ENCODE data around the gene KLHL6.

Gene KLHL6

DNA sequence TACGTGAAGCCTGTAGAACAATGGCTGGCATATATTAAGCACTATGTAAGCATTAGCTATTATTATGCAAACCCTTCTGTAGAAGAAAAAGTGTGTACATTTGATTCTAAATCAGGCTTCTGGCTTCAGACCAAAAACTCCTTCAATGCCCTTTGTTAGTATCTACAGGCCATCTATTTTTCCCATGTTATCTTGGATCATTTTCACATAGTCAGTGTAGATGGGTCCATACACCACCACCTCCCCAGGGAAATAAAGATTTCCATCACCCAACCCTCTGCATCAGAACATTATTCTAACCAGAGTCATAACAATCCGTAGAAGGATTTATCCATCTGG, 8.0 kb upstream of the KLHL6 start:
- no peak for DNase-seq

DNA sequence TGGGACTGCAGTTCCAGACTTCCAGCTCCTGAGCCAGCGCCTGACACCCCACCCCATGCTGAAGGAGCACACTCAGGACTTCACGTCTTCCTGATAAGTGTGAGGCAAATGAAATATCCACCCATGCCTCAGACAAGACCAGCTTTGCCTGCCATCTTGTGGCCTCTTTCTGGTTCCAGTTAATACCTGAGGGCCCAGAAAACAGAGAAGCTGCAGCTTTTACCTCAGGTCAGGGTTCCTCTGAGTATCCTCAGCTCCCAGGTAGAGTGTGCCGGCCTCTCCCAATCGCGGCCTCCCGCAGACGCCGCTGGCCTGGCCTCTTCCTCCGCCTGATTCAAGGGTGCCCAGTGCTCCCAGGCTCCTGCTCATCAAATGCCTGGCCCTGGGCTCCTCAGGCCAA, 5.1 kb upstream of the KLHL6 start:
- peak; percentile 28 to 36 for DNase-seq

DNA sequence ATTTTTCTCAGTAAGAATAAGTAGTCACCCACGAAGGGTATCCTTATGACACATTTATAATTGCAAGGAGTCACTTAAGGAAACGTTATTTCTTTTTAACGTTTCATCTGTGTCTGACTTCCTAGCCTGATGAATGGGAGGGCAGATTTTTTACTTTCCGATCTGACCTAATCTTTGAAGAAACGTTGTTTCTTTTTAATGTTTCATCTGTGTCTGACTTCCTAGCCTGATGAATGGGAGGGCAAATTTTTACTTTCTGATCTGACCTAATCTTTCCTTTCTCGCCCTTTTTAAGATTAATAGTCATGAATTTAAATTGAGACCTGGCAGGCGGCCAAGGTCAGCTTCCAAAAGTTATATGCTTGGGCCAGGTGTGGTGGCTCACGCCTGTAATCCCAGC, 3.0 kb upstream of the KLHL6 start:
- no peak for DNase-seq

DNA sequence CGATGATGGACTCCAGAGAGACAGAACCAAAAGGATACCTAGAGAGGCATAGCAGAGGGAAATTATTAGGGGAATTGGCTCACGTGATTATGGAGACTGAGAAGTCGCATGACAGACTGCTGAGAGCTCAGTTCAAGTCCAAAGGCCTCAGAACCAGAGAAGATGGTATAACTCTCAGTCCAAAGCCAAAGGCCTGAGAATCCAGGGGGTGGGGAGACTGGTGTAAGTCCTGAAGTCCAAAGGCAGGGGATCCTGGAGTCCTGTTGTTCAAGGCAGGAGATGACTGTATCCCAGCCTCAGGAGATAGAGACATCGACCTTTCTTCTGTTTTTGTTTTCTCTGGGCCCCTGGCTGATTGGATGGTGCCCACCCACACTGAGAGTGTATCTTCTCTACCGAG, 1.2 kb upstream of the KLHL6 start:
- DNase-seq = no peak

DNA sequence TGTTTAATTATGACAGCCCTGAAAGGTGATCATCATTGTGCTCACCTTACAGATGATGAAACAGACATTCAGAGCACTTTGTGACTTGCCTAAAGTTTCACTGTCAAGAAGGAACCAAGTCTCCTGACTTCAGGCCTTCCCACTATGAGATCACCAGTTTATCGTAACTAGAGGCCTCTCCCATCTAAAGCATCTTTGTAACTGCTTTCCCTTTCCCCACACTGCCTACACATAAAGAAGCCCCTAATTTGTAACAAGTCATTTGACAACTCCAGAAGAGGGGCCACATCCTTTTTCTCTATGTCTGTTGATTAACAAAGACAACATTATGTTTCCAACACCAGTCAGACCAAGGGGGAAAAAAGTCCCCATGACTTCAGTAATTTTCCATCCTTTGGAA, 1.1 kb downstream of the KLHL6 start:
- DNase-seq = peak in 1 of 2 donors; percentile 32

DNA sequence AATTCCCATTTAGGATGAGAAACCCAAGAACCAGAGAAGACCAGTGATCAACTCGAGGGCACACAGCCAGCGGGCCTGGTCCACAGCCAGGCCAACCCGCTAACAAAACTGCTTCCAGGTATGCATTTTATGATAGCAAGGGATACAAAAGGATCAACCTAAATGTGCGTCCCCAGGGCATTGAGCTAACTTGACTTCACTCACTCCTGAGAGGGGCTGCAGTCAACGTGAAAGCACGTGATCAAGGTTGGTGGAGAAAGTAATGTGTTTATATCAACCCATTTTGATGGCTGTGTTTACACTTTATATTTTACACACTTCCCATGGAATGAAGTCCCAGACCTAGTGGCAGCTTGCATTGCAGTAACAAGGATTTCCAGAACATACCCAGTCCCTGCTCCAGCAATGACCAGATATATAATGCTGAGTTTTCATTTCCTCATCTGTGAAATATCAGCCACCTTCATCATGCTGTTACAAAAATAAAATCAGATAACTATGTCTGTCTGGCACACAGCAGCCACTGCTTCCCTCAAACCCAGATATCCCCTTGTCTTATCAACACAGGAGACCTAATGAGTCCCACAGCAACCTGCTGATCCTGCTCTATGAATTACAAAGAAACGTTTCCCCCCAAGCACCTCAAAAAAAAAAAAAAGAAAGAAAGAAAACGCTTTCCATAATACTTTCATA, 2.0 kb downstream of the KLHL6 start:
- no peak for DNase-seq

DNA sequence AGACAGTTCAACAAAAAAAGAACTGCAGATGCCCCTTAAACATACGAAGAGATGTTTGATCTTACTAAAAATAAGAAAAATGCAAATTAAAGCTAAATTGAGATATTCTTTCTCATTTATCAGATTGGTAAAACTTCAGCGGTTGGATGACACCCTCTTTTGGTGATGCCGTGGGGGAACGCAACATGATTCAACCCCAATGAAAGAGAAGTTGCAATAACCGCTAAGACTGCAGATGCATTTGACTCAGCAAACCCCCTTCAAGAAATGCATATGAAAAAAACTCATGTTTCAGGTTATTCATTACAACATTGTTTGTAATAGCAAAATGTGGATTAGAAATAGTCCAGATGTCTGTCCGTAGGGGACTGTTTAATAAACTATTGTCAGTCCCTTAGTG, 3.6 kb downstream of the KLHL6 start:
- no peak for DNase-seq

DNA sequence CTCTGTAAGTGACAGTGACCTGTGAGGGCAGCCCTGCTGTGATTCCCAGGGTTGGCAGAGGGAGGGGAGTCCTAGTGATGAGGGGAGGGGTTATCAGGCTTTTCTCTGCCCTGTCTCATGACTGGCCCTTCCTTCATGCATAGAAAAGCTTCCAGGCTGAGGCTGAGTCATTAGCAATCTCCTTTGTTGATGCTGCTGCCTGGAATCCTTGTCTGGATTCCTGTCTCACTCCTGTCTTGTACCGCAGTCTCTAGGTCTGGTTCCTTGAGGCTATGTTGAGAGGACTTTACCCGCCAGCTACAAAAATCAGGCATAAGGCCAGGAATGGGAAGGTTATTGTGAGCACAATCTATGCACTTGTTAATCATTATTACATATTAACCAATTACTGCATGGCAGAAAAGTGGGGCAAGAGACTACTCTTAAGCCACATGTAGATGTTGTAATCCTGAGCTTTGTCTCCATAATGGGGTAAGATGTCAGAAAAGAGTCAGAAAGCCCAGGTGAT, 7.2 kb downstream of the KLHL6 start:
- no peak for DNase-seq

DNA sequence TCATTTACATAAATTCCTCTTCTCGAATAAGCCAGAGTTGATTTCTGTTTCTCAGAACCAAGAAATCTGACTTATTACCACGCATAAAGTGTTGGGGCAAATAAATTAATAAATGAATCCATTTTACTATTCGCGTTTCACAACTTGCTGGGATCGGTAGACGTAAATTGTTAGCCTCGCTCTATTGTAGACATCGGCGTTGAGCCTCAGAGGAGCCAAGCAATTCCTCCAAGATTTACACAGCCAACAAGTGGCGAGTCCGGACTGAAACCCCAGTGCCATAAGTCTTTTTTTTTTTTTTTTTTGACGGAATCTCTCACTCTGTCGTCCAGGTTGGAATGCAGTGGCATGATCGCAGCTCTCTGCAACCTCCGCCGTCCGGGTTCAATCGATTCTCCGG, 8.9 kb downstream of the KLHL6 start:
- DNase-seq = no peak

DNA sequence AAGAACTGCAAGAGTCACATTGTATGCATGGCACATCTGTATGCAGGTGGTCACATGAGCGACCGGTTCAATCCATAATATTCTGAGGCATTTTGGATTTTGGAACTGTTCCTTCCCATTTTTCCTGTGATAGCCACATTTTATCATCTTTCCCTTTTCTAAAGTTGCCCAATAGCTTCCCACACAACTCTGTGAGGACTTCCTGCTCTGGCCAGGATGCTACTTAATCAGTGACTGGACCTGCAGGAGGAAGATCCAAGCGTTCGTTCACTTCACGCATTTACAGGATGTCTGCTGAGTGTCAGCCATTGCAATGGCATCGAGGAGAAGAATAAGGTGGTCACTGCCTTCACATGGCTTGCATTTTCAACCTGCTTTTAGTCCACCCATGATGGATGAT, 9.8 kb downstream of the KLHL6 start:
- no peak for DNase-seq

DNA sequence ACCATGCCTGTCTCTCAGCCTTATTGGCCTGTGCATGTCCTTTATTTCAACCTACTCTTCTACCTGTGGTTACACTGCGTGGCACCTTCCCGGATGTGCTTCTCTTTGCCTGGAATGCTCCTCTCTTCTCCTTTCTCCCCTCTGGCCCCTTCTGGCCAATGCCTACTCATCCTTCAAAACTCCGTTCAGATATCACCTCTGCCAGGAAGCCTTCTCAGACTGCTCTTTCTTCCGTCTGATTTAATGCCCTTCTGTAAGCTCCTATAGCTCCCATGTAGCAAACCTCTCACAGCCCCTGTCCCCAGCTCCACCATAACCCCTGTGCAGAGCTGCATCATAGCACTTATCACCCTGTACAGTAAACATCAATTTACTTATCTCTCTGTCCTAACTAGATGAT, 13.2 kb downstream of the KLHL6 start:
- no peak for DNase-seq

DNA sequence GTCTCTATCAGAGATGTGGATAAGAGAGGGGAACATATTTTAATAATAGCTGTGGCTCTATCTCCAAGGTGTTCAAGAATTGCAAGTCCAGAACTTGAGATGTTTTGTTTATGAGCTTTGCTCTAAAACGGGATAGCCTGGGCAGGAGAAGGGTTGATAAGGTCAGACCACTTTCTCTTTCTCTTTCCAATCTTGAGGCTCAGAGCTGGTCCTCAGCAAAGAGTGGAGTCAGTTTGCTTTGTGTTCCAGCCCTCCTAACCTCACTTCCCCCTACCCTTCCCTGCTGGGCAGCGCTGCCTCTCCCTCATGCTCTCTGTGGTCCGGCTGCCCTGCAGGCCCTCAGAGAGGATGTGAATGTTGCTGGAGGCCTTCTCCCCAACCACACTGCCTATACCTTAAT, 13.8 kb downstream of the KLHL6 start:
- DNase-seq = no peak

DNA sequence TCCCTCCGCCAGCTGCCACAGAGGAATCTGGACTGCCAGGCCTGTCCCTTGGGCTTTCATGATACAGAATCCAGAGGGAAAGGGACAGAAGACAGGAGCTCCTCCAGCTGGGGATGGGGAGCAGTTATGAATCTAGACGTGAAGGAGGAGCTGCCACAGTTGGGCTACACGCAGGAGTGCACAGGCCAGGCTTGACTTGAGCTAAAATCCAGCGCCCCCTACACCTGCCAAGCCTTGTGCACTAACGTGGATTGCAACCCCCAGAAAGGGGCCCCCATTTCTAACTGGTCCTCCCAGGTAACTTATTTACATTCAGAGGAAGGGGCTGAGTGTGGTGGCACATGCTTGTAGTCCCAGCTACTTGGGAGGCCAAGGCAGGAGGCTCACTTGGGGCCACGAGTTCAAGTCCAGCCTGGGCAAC, 14.3 kb downstream of the KLHL6 start:
- no peak for DNase-seq

DNA sequence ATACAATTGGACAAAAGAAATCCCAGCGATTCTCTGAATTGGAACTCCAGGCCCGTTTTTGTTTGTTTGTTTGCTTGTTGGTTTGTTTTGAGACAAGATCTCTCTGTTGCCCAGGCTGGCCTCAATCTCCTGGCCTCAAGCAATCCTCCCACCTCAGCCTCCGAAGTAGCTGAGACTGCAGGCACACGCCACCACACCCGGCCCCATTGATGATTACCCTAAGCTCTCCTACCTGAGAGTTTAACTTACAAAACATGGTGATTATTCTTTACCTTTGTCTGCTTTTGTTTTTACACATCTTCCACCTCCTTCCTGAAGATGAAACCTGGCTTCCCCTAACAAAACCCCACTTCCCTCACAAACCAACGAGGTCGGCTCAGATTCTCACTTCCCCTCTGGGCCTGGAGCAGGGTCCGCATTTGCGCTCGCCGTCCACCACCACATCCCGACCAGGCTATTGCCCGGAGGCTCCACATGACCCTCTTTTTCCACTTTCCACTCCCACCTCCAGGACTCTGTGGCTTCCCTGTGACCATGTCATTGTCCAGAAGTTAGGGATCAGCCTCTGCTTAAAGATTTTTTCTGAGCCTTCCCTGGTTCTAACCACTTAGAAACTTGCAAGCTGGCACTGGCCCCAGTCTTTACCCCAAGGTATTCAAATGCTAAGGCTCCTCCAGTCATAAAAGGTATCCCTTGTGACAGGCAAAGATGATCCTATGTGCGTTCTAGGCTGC, 14.8 kb downstream of the KLHL6 start:
- no peak for DNase-seq

DNA sequence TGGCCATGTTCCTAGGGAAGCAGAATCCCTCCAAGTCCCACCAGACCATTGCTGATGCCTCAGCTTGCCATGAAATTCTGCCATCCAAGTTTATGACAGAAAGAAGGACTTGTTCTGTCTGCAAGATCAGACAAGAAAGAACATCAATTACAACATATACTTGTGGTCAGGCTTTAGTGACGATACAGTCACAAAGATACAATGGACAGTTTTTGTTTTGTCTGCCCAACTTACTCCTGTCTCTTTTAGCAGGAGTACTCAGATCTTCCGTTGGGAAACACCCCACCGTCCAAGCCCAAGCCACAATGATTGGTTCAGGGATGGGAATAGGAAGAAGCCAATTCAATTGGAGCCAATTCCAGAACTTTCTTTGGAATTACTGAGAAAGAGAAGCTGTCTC, 15.7 kb downstream of the KLHL6 start:
- no peak for DNase-seq

DNA sequence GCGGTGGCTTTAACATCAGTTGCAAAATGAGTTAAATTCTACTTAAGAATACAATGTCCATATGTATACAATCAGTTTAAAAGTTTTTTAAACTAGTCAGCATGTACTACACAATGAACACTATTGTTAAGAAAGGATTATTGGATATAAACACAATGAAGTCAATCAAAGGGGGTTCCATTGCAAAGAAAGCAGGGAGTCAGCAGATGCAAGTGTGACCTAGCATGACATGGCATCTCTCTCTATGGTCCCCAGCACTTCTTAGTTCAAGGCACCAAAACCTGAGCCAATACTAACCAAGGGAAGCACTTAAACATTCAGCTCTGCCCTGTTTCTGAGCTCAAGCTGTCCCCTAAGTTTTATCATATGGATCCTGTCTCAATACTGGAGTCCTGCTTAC, 17.0 kb downstream of the KLHL6 start:
- no peak for DNase-seq

DNA sequence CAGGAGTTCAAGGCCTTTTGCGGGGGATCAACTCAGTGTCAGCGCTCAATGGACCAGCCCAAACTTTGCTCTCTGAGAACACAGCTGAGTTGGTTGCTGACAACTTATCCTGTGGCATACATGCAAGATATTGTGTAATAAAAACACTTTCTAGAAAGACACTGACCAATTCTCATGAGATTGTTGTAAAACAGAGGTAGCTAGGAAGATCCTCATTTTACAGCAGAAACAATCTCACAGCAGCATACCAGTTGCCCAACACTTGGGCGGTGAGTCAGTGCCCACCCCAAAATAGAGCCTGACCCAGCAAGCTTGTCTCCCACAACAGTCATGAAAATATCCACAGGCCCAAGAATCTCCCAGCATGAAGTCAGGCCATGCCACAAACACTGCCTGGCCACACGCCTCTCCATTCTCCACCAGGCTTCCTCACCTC, 18.2 kb downstream of the KLHL6 start:
- DNase-seq = peak in 1 of 2 donors; percentile 78

DNA sequence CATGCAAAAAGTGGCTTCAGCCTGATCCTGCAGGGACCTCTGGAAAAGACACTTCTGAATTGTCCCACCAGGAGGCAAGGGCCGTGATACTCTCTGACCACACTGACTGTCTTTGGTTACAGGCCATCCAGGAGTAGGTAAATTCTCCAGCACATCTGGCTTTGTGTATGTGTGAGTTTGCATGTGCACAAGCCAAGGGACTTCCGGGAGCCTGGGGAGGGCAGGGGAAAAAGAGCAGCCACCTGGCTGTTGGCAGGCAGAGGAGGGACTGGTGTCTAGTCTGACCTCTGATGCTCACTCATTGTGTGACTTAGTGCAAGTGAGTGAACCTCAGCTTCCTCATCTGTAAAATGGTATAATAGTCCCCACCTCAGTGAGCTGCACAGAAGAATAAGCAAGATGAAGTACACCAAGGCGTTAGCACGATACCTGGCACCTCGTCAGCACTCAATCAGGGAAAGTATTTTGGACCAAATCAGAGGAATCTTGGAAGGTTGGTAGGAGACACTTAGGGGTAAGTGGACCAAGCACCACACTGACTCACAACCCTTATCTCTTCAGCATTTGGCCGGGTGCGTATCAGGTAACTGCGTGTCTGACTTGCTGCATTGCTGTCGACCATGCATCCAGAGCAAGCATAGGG, 19.1 kb downstream of the KLHL6 start:
- DNase-seq = no peak

DNA sequence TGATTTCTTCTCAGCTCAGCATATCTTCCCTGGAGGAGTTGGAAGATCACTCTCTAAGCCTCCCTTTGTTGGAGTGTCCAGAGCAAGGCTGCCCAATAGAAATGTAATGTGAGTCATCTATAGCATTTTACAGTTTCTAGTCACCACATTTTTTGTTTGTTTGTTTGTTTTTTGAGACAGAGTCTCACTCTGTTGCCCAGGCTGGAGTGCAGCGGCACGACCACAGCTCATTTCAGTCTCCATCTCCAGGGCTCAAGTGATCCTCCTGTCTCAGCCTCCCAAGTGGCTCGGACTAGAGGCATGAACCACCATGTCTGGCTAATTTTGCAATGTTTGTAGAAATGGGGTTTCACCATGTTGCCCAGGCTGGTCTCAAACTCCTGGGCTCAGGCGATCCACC, 21.3 kb downstream of the KLHL6 start:
- no peak for DNase-seq

DNA sequence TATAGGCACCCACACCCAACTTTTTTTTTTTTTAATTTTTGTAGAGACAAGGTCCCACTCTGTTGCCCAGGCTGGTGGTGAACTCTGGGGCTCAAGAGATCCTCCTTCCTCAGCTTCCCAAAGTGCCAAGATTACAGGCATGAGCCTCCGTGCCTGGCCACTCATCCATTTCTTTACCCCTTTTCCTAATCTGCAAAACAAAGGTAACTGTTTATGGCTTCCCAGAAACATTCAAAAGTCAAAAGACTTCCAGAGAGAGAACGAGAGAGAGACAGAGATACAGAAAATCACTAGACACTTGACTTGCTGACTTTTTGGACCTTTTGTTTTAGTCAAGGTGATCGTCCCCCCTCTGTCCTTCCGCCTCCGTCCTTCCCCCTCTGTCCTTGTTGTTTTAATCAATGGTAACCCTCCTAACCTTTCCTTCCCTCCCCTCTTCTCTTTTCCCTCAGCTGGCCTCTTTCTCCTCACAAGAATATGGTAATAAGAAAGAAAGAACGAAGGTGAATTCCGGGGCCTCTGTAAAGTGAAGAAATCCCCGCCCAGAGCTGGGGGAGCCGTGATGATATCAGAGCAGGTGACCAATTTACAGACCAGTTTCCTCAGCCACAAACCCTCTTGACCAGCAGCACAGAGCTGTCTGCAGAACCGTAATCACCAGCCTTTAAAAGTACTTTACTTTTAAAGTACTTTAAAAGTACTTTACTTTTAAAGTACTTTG, 21.9 kb downstream of the KLHL6 start:
- no peak for DNase-seq

DNA sequence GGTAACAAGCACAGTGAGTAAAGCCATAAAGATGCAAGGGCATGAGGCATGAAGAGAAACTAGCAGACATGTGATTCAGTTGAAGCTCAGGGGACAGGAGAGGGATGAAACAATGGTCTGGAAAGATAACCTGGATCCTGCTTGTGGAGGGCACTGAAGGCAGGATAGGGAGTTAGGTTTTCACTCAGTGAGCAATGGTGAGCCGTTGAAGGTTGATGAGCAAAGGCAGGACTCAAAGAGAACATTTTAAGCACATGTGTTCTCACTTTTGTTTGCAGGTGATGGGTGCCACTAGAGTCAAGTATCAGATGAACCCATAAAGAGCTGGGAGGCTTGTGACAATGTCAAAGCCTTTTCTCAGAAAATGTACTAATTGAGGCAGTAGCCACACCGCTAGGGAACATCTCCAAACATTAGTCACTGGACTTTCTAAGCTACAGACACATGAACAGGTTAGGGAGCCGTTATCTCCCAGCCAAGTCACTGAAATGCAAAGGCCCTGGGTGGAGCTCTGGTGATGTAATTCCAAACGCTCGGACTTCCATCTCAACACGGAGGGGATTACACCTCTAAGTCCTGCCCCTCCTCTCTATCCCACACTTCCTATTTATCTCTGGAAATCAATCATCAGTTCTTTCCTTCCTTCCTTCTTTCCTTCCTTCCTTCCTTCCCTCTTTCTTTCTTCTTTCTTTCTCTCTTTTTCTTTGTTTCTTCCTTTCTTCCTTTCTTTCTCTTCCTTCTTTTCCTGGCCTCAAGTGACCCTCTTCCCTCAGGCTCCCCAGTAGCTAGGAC, 22.7 kb downstream of the KLHL6 start:
- no peak for DNase-seq

DNA sequence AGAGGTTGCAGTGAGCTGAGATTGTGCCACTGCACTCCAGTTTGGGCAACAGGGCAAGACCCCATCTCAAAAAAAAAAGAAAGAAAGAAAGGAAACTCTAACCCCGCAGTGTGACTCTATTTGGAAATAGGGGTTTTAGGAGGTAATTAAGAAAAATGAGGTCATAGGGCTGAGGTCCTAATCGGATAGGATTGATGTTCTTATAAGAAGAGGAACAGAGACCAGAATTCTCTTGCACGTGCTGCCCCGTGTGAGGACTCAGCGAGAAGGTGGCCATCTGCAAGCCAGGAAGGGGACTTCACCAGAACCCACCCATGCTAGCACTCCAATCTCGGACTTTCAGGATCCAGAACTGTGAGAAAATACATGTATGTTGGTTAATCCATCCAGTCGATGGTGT, 25.8 kb downstream of the KLHL6 start:
- no peak for DNase-seq

DNA sequence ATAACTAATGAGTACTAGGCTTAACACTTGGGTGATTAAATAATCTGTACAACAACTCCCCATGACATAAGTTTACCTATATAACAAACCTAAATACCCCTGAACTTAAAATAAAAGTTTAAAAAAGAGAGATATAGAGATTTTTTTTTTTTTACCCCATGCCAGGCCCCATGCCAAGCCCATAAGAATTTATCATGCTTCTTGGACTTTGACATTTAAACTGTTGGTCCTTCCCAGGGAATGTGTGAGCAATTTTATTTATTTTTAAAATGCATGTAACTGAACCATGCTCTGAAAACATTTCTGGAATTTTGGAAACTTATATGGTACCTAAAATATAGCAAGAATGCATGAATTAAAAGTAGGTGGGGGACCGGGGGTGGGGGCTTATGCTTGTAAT, 26.3 kb downstream of the KLHL6 start:
- no peak for DNase-seq

All from CD4-positive, alpha-beta T cell treated with Interleukin-1 beta for 1 hour (primary cell).